CD4-positive, alpha-beta T cell treated with Interleukin-1 beta for 1 hour (primary cell): ENCODE data around the gene SPRED1.

Experiments used
- DNase-seq, 2 donors: peaks; one replicate each; pipeline ENCODE4 v3.0.0-alpha.2; 2020 to 2022

SPRED1 gene

DNA sequence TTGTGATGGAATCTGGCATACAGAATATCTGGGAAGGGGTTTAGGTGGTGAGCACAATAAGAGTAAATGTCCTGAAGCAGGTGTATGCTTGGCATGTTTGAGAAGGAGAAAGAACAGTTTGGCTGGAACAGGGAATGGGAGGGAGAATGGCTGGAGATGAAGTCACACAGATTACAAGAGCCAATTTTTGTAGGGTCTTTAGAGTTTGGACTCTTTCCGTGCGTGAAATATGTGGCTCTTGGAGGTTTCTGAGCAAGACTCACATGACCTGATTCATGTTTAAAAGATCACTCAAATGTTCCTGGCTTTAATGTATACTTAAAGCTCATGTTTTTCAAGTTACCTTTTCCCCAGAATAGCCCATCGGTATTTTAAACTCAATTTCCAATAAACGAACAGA, 32.8 kb downstream of the SPRED1 start:
- DNase-seq = no peak

GRCh38 chr15:38294126-38294525, 41.5 kb downstream of the SPRED1 start:
- no peak for DNase-seq

DNA sequence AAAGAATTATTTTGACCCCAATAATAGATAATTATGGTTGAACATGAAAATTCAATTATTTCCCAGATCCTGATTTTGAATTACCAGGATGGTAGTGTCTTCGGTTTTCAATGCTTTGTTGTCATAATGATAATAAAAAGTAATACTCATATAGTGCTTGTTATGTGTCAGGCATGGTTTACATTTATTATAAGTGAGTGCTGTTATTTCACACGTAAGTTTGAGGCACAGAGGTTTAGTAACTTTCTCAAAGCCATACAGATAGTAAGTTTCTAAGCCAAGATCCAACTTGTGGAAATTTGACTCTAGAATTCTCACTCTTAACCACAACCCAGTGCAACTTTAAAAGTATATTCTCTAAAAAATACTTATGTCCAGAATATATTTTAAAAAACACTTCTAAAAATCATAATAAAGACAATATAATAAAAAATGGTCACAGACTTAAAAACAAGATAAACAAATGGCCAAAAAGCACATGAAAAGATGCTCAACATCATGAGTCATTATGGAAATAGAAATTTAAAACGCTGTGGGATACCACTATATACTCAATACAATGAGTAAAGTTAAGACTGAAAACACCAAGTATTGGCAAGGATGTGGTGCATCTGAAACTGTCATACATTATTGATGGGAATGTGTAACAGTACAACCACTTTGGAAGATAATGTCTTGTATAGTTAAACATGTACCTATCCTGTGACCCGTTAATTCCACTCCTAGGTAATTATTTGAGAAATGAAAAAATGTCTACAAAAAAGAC, 45.2 kb downstream of the SPRED1 start:
- DNase-seq = no peak

DNA sequence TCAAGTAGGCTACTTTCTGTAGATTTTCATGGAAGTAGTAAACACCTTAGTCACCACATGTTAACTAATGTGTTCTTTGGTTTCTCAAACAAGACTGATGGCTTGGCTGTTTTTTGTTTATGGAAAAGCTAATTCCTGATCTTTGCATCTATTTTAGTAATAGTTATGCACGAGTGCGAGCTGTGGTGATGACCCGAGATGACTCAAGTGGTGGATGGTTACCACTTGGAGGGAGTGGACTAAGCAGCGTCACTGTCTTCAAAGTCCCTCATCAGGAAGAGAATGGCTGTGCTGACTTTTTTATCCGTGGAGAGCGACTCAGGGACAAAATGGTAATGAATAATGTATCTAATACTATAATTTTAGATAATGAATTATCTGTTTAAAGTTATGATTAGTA, 46.6 kb downstream of the SPRED1 start:
- no peak for DNase-seq

- no peak for DNase-seq
Measured at GRCh38 chr15:38300395-38300794, 47.8 kb downstream of the SPRED1 start.

GRCh38 chr15:38304481-38304880, 51.8 kb downstream of the SPRED1 start:
- DNase-seq = no peak

GRCh38 chr15:38307251-38307650, 54.6 kb downstream of the SPRED1 start:
- no peak for DNase-seq

DNA sequence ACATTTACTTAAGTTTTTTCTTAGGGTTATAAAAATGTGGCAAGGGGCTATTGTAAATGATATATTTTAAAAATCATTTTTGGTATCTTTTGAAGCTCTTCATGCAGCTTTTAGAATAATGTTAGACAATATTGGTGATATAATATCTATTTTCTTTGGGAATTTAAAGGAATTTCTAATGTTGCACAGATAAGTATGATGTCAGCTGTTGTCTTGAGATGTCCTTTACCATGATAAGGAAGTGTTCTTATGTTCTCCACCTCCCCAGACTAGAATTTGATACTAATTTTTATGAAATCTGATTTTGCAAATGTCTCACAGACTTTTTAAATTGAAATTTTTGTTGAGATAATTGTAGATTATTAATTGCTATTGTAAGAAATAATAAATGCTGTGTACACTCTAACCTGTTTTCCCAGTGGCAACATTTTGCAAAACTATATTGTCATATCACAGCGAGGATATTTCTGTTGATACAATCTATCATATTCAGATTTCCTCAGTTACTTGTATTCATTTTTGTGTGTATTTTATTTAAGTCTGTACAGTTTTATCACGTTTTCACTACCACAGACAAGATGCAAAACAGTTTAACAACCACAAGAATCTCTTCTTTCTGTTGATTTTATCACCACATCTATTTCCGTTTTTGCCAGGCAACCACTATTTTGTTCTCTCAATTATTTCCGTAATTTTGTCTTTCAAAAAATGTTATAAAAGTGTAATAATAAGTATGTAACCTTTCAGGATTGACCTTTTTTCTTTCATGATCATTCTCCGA, 55.4 kb downstream of the SPRED1 start:
- DNase-seq = no peak

GRCh38 chr15:38308797-38309196, 56.2 kb downstream of the SPRED1 start:
- DNase-seq = no peak

- DNase-seq = no peak
Measured at GRCh38 chr15:38312190-38312589, 59.6 kb downstream of the SPRED1 start.

GRCh38 chr15:38316311-38316710, 63.7 kb downstream of the SPRED1 start:
- DNase-seq = no peak

DNA sequence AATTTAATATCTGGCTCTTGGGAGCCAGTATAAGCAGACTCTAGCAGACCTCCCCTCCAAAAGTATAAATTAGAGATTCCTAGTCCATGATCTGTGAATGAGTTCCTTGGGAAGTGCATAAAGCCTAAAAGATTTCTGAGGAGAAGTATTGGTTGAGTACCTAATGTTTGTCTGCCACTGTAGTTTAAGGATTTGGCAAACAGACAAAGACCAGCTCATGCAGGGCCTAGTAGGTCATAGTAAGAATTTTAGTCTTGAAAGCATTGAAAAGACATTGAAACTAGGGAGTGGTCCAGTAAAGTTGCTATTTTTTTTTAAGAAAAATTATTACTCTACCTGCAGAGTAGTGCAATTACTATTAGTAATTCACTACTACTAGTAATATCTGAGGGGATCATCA, 67.5 kb downstream of the SPRED1 start:
- no peak for DNase-seq

DNA sequence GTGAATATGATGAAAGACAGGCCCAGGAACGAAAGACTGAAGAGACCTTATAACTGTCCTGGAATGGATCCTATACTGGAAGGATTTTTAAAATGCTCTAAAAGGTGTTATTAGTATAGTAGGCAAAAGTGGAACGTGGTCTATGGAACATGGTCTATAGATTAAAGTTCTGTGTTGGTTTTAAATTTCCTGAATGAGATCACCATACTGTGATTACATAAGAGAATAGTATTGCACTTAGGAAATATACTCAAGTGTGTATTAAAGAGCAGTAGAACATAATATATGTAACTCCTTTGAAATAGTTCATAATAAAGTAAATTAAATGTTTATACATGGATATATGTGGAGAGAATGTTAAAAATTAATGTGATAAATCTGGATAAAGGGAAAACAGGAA, 68.2 kb downstream of the SPRED1 start:
- no peak for DNase-seq

DNA sequence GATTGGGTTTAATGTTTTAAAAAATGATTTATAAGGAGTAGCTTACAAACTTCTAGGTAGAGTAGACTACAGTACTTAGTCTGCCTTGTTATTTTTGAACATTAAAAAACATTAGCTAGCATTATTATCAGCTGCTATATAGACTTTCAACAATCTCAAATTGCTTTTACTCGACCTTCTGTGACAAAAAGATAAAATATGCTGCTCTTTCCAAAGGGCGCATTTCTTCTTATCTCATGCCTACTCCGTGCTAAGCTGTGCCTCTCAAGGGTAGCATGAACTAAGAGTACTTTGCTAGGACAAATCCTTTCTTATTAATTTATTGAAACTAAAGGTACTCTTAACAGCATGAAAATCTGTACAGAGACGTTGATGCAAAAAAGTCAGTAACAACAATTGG, 71.3 kb downstream of the SPRED1 start:
- no peak for DNase-seq

DNA sequence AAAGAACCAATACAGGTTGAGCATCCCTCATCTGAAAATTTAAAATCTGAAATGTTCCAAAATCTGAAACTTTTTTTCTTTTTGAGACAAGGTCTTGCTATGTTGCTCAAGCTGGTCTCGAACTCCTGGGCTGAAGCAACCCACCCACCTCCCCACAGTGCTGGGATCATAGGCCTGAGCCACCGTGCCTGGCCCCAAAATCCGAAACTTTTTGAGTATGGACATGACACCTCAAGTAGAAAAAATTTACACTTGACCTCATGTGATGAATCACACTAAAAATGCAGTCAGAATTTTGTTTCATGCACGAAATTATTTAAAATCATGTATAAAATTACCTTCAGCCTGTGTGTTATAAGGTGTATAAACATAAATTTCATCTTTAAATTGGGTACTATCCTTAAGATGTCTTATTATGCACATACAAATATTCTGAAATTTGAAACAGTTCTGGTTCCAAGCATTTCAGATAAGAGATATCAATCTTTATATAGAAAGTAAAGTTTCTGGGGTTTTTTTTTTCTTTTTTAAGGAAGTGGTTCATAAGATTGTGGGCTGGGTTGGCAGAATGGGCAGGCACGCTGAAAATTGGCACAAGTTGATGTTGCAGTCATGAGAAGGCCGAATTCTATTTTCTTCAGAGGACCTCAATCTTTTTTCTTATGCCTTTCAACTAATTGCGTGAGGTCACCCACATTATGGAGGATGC, 72.5 kb downstream of the SPRED1 start:
- DNase-seq = no peak

GRCh38 chr15:38325648-38325990, 73.0 kb downstream of the SPRED1 start:
- DNase-seq = no peak

DNA sequence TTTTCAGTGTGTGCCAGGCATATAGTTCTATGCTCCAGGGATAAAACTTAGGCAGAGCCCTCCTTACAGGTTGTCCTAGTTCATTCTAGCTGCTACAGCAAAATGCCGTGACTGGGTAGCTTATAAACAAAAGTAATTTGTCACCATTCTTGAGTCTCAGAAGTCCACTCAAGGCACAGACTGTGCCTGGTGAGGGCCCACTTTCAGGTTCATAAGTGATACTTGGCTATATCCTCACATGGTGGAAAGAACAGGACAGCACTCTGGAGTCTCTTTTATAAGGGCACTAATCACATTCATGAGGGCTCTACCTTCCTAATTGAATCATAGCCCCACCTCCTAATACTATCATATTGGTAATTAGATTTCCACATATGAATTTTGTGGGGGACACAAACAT, 80.1 kb downstream of the SPRED1 start:
- no peak for DNase-seq

- no peak for DNase-seq
Measured at GRCh38 chr15:38335116-38335515, 82.5 kb downstream of the SPRED1 start.

- DNase-seq = no peak
Measured at GRCh38 chr15:38344351-38344750, 91.7 kb downstream of the SPRED1 start.

GRCh38 chr15:38349251-38349650, 96.6 kb downstream of the SPRED1 start:
- DNase-seq = no peak

- no peak for DNase-seq
Measured at GRCh38 chr15:38351466-38351865, 98.8 kb downstream of the SPRED1 start.

- peak; percentile 45 to 61 for DNase-seq
Measured at GRCh38 chr15:38354315-38354929, 101.8 kb downstream of the SPRED1 start.

GRCh38 chr15:38362355-38362754, 109.7 kb downstream of the SPRED1 start:
- DNase-seq = no peak

DNA sequence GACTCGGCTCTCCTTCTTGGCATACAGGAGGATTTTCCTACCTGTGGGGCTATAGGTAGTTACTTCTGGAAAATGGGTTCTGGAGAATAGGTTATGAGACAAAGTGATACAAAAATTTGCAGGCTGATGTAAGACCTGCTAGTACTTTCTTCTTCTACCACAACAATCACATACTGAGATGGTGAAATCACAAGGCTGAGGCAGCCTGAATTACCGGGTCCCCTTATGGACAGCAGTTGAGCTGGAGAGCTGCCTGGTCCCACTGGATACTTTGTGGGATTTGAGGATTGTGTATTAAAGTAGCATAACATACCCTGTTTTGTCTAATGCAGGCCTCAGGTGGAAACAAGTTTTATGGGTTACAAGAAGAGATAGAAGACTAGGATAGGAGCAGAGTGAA, 114.8 kb downstream of the SPRED1 start:
- DNase-seq = no peak
